Liver (tissue), 9 donors: Measurements from ENCODE around the gene TCP1. TPM values are rescaled to one million over a fixed set of nuclear protein-coding genes. Genes with fewer than 3 reads are reported as not detected.
"Not testable (repeated sequence)": the region's sequence is repeated elsewhere in the genome, so short reads cannot be mapped to it uniquely, and the experiment has no call there.

Experiments used
- DNase-seq: peaks from one replicate; pipeline ENCODE4 v3.0.0-alpha.2; 2017; ENCODE audit warnings: low spot score
- H3K27ac ChIP-seq, 2 donors: one replicate each; pipeline ENCODE4 v1.7.0; 2013; ENCODE audit warnings: inconsistent platforms in 2 of 2, low read length in 2 of 2, control low read depth in 1 of 2, low read depth in 1 of 2, mild to moderate bottlenecking in 1 of 2
- H3K27me3 ChIP-seq, 4 donors: one replicate each; pipeline versions ENCODE4 v1.6.1 to v1.7.0; 2013; ENCODE audit warnings: low read length in 3 of 4, inconsistent platforms in 1 of 4, mild to moderate bottlenecking in 1 of 4, moderate library complexity in 1 of 4; ENCODE audit not compliant: control insufficient read depth in 4 of 4, insufficient read depth in 4 of 4
- H3K36me3 ChIP-seq, 4 donors: one replicate each; pipeline versions ENCODE4 v1.6.1 to v1.7.0; 2013; ENCODE audit warnings: low read length in 3 of 4, mild to moderate bottlenecking in 3 of 4, low read depth in 1 of 4, moderate library complexity in 1 of 4; ENCODE audit not compliant: control insufficient read depth in 4 of 4, insufficient read depth in 3 of 4
- H3K4me1 ChIP-seq, 4 donors: one replicate each; pipeline versions ENCODE4 v1.6.1 to v1.7.0; 2013; ENCODE audit warnings: low read length in 3 of 4, mild to moderate bottlenecking in 3 of 4, moderate library complexity in 1 of 4; ENCODE audit not compliant: control insufficient read depth in 4 of 4, insufficient read depth in 4 of 4
- H3K4me3 ChIP-seq, 3 donors: one replicate each; pipeline versions ENCODE4 v1.6.1 to v1.7.0; 2013; ENCODE audit warnings: low read length in 3 of 3, control low read depth in 1 of 3, low read depth in 1 of 3, mild to moderate bottlenecking in 1 of 3
- H3K9ac ChIP-seq, 2 donors: one replicate each; pipeline ENCODE4 v1.7.0; 2013; ENCODE audit warnings: low read length in 2 of 2, mild to moderate bottlenecking in 2 of 2, moderate library complexity in 2 of 2, control low read depth in 1 of 2, low read depth in 1 of 2
- H3K9me3 ChIP-seq, 4 donors: one replicate each; pipeline versions ENCODE4 v1.6.1 to v1.7.0; 2013; ENCODE audit warnings: low read length in 3 of 4; ENCODE audit not compliant: control insufficient read depth in 4 of 4
- ATF3 ChIP-seq: IDR thresholded peaks from 2 replicates; pipeline ENCODE4 v1.6.1; 2016; ENCODE audit warnings: antibody characterized with exemption
- CTCF ChIP-seq: fragments of 150-350 bp; IDR thresholded peaks from 2 replicates; pipeline ENCODE4 v1.5.1; 2017; ENCODE audit warnings: improper control_type of control experiment, low read depth, low read length; ENCODE audit not compliant: missing input control
- EGR1 ChIP-seq, 2 donors: IDR thresholded peaks; 2 replicates each; pipeline ENCODE4 v1.6.1; 2016 to 2018; ENCODE audit warnings: antibody characterized with exemption in 2 of 2, low read depth in 2 of 2
- FOXA1 ChIP-seq: IDR thresholded peaks from 2 replicates; pipeline ENCODE4 v1.6.1; 2016; ENCODE audit warnings: antibody characterized with exemption
- FOXA2 ChIP-seq: IDR thresholded peaks from 2 replicates; pipeline ENCODE4 v1.6.1; 2016; ENCODE audit warnings: antibody characterized with exemption
- GABPA ChIP-seq, 2 donors: IDR thresholded peaks in 1 of 2; conservative IDR thresholded peaks in 1 of 2; 2 replicates each; pipeline ENCODE4 v1.6.1; 2016; ENCODE audit warnings: antibody characterized with exemption in 2 of 2, mild to moderate bottlenecking in 1 of 2, moderate library complexity in 1 of 2
- HNF4A ChIP-seq, 2 donors: conservative IDR thresholded peaks; 2 replicates each; pipeline ENCODE4 v1.6.1; 2016; ENCODE audit warnings: antibody characterized with exemption in 2 of 2, mild to moderate bottlenecking in 2 of 2
- HNF4G ChIP-seq: IDR thresholded peaks from 2 replicates; pipeline ENCODE4 v1.6.1; 2016; ENCODE audit warnings: antibody characterized with exemption
- JUND ChIP-seq, 2 donors: IDR thresholded peaks; 2 replicates each; pipeline ENCODE4 v1.6.1; 2016; ENCODE audit warnings: antibody characterized with exemption in 2 of 2
- MAX ChIP-seq: IDR thresholded peaks from 2 replicates; pipeline ENCODE4 v1.6.1; 2016; ENCODE audit warnings: antibody characterized with exemption
- NR2F2 ChIP-seq: IDR thresholded peaks from 2 replicates; pipeline ENCODE4 v1.6.1; 2016; ENCODE audit warnings: antibody characterized with exemption
- RAD21 ChIP-seq, 2 donors: IDR thresholded peaks; 2 replicates each; pipeline ENCODE4 v1.6.1; 2016; ENCODE audit warnings: antibody characterized with exemption in 2 of 2, mild to moderate bottlenecking in 2 of 2
- REST ChIP-seq: IDR thresholded peaks from 2 replicates; pipeline ENCODE4 v1.6.1; 2016; ENCODE audit warnings: antibody characterized with exemption, mild to moderate bottlenecking
- RXRA ChIP-seq, 2 donors: IDR thresholded peaks; 2 replicates each; pipeline ENCODE4 v1.6.1; 2017 to 2018; ENCODE audit warnings: antibody characterized with exemption in 2 of 2, mild to moderate bottlenecking in 1 of 2
- SP1 ChIP-seq: IDR thresholded peaks from 2 replicates; pipeline ENCODE4 v1.6.1; 2018; ENCODE audit warnings: antibody characterized with exemption, mild to moderate bottlenecking
- TAF1 ChIP-seq: conservative IDR thresholded peaks from 2 replicates; pipeline ENCODE4 v1.6.1; 2016; ENCODE audit warnings: antibody characterized with exemption, mild to moderate bottlenecking
- YY1 ChIP-seq: IDR thresholded peaks from 2 replicates; pipeline ENCODE4 v1.6.1; 2016; ENCODE audit warnings: antibody characterized with exemption, mild to moderate bottlenecking
- ZBTB33 ChIP-seq: IDR thresholded peaks from 2 replicates; pipeline ENCODE4 v1.6.1; 2016; ENCODE audit warnings: antibody characterized with exemption
- WGBS: extraction: QIAGEN DNeasy Blood & Tissue Kit; methylation state at CpG from one replicate; pipeline ENCODE4 v1.1.7; 2013; 5-methylcytosine and 5-hydroxymethylcytosine counted together
- polyA plus RNA-seq, 2 donors: library from polyadenylated mRNA; stranded (reverse) in 1 of 2; unstranded in 1 of 2; fragments of 200-250 nt in 1 of 2; fragments of >200 nt in 1 of 2; fragmentation: Nextera tagmentation in 1 of 2; extraction: Ambion mirVana in 1 of 2; gene quantifications; one replicate each; pipeline versions ENCODE4 v1.2.1 to v1.2.3, GENCODE V29; 2013 to 2015
- total RNA-seq, 2 donors: library from RNA; depleted of rRNA; stranded (reverse); fragments of >200 nt; gene quantifications; one replicate each; pipeline ENCODE4 v1.2.3, GENCODE V29; 2014
- donor health status: healthy.
- donor health status: healthy.
- donor health status: healthy.
- donor health status: healthy.
- donor health status: healthy.

TCP1 gene
- total and polyA plus RNA-seq, 4 donors: 59.5 to 155 (median 94.3) TPM

GRCh38 chr6:159826004-159826403 is 36.6 kb upstream of the TCP1 start:
- Histone ChIP-seq H3K27ac (no peak overlapping the region), H3K4me3 (no peak overlapping the region), H3K9ac (no peak overlapping the region), H3K9me3 (no peaks in the 10 kb centered on the region), H3K4me1 (no peaks in the 10 kb centered on the region), H3K27me3 (no peaks in the 10 kb centered on the region), H3K36me3 (no peaks in the 10 kb centered on the region)
- WGBS: 94% methylated on average over 13 of the region's 13 CpGs
- TF ChIP-seq RXRA (IDR thresholded peaks at IDR 0.05) (no peak), RAD21 (IDR thresholded peaks at IDR 0.05) (no peak), ZBTB33 (no peak), HNF4G (no peak), YY1 (no peak), TAF1 (no peak), JUND (IDR thresholded peaks at IDR 0.05) (no peak), SP1 (no peak), HNF4A (conservative IDR thresholded peaks at IDR 0.05) (no peak), EGR1 (IDR thresholded peaks at IDR 0.05; ENCODE audit: low read depth in 2 of 2) (no peak), CTCF (no peak), MAX (no peak), FOXA2 (no peak), GABPA (IDR thresholded peaks at IDR 0.05 in 1 of 2, conservative IDR thresholded peaks at IDR 0.05 in 1 of 2) (no peak), NR2F2 (no peak), ATF3 (no peak), FOXA1 (no peak), REST (no peak)
- no peak for DNase-seq

- not testable (repeated sequence) for H3K36me3 ChIP-seq, H3K4me3 ChIP-seq, DNase-seq, H3K4me1 ChIP-seq, H3K9me3 ChIP-seq, H3K27ac ChIP-seq, H3K27me3 ChIP-seq, H3K9ac ChIP-seq
- 95% methylated on average over 9 of the region's 9 CpGs for WGBS
These were observed 35.3 kb upstream of the TCP1 start for GRCh38 chr6:159824690-159825089.
